ENCODE measurements around the gene GUCY2C. TPM values are rescaled to one million over a fixed set of nuclear protein-coding genes. Genes with fewer than 3 reads are reported as not detected.

The GUCY2C gene
- total RNA-seq, 4 donors from 2014 or later = 25.6 to 176 (median 122) TPM

- DNase-seq = peak in 2 of 3 donors; percentile 60 to 62
- Histone ChIP-seq H3K27me3 (no peaks in the 10 kb centered on the region), H3K27ac (peak overlapping the region in 2 of 4 donors; percentile 27 to 73), H3K4me1 (peaks cover 0 to 12% (median 2%) of the 10 kb centered on the region in 4 donors), H3K9me3 (no peaks in the 10 kb centered on the region), H3K4me3 (no peak overlapping the region), H3K36me3 (peaks cover 0 to 35% (median 0%) of the 10 kb centered on the region in 3 donors)
- TF ChIP-seq CTCF (IDR thresholded peaks at IDR 0.05) = no peak
- no peak for TF ChIP-seq POLR2A (IDR thresholded peaks at IDR 0.05)
Measured at GRCh38 chr12:14613718-14614117, 82.7 kb downstream of the GUCY2C start.

GRCh38 chr12:14612898-14613445, 83.4 kb downstream of the GUCY2C start:
- H3K27ac ChIP-seq = peak overlapping the region in 2 of 4 donors; percentile 27 to 73
- peaks cover 0 to 12% (median 2%) of the 10 kb centered on the region in 4 donors for H3K4me1 ChIP-seq
- no peak for DNase-seq
- no peak overlapping the region for H3K4me3 ChIP-seq
- TF ChIP-seq POLR2A (IDR thresholded peaks at IDR 0.05) = no peak
- TF ChIP-seq CTCF (IDR thresholded peaks at IDR 0.05) = no peak
- H3K27me3 ChIP-seq = no peaks in the 10 kb centered on the region
- H3K9me3 ChIP-seq = no peaks in the 10 kb centered on the region
- peaks cover 0 to 28% (median 0%) of the 10 kb centered on the region in 3 donors for H3K36me3 ChIP-seq

GRCh38 chr12:14612250-14612649, 84.1 kb downstream of the GUCY2C start:
- Histone ChIP-seq H3K9me3 (no peaks in the 10 kb centered on the region), H3K4me1 (peaks cover 0 to 12% (median 2%) of the 10 kb centered on the region in 4 donors), H3K4me3 (no peak overlapping the region), H3K27me3 (no peaks in the 10 kb centered on the region), H3K27ac (peak overlapping the region in 1 of 4 donors; percentile 3), H3K36me3 (peaks cover 0 to 26% (median 0%) of the 10 kb centered on the region in 3 donors)
- DNase-seq = no peak
- no peak for TF ChIP-seq CTCF (IDR thresholded peaks at IDR 0.05)
- TF ChIP-seq POLR2A (IDR thresholded peaks at IDR 0.05) = no peak

- Histone ChIP-seq H3K4me1 (peaks cover 0 to 12% (median 2%) of the 10 kb centered on the region in 4 donors), H3K9me3 (no peaks in the 10 kb centered on the region), H3K4me3 (no peak overlapping the region), H3K36me3 (peaks cover 0 to 20% (median 0%) of the 10 kb centered on the region in 3 donors), H3K27me3 (no peaks in the 10 kb centered on the region), H3K27ac (peak overlapping the region in 1 of 4 donors; percentile 3)
- TF ChIP-seq CTCF (IDR thresholded peaks at IDR 0.05) = no peak
- TF ChIP-seq POLR2A (IDR thresholded peaks at IDR 0.05) = no peak
- DNase-seq = no peak
Measured at GRCh38 chr12:14611640-14612203, 84.7 kb downstream of the GUCY2C start.

GRCh38 chr12:14607568-14607967, 88.8 kb downstream of the GUCY2C start:
- H3K9me3 ChIP-seq = peaks cover 0 to 18% (median 0%) of the 10 kb centered on the region in 4 donors
- no peaks in the 10 kb centered on the region for H3K36me3 ChIP-seq
- no peak overlapping the region for H3K27ac ChIP-seq
- TF ChIP-seq POLR2A (IDR thresholded peaks at IDR 0.05) (no peak), CTCF (IDR thresholded peaks at IDR 0.05) (no peak)
- no peak for DNase-seq
- no peaks in the 10 kb centered on the region for H3K27me3 ChIP-seq
- H3K4me1 ChIP-seq = peaks cover 0 to 3% (median 0%) of the 10 kb centered on the region in 4 donors
- H3K4me3 ChIP-seq = no peak overlapping the region
